ENCODE data around the gene OXGR1. TPM values are rescaled to one million over a fixed set of nuclear protein-coding genes. Genes with fewer than 3 reads are reported as not detected.

Gene OXGR1
- total and polyA plus RNA-seq, 2 of the 4 experiments (the other 2 are of a cell fraction) = not detected

DNA sequence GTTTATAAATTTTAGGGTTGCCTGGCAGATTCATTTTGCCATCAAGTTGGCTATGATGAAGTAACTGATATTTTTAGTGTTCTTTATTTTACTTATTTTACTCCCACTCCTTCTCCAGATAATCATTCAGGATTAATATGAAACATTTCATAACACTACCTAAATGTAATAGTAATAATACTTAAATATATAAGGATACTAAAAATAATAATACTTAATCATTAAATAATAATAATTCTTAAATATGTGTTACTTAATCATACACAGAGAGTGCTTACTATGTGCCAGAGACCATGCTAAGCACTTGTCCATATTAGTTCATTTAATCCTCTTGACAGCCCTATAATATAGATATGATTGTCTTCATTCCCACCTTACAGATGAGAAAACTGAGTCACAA is 23.0 kb upstream of the OXGR1 start:
- no peak overlapping the region for H3K4ac ChIP-seq (ENCODE audit: low read depth, low read length)
- dilution Hi-C loops (cut with HindIII; ENCODE audit: low sequenced_read_pairs, unreplicated experiment) = no loop called here
- H3K4me3 ChIP-seq (ENCODE audit: insufficient read depth, low read depth, low read length) = no peak overlapping the region

More for the DNA sequence above, 23.0 kb upstream of the OXGR1 start:
- intact Hi-C loops (cut with micrococcal nuclease) = loop anchor here (5.0 kb wide), 2 partner anchors 205 to 640 kb away; partner anchors contain the start of gene MBNL2
- TF ChIP-seq MXI1 (IDR thresholded peaks at IDR 0.05; ENCODE audit: borderline replicate concordance, low read depth, low read length) (no peak), SMC3 (IDR thresholded peaks at IDR 0.05; ENCODE audit: low read depth, low read length) (no peak), NFE2L2 (IDR thresholded peaks at IDR 0.05; ENCODE audit: low read depth, low read length) (no peak), RFX5 (IDR thresholded peaks at IDR 0.05; ENCODE audit: low read depth, low read length) (no peak), MAFK (IDR thresholded peaks at IDR 0.05; ENCODE audit: low read depth, low read length) (no peak), CEBPB (IDR thresholded peaks at IDR 0.05; ENCODE audit: low read depth, low read length) (no peak), USF2 (IDR thresholded peaks at IDR 0.05; ENCODE audit: low read depth, low read length) (no peak), RCOR1 (IDR thresholded peaks at IDR 0.05; ENCODE audit: insufficient replicate concordance, low read length) (no peak), POLR2A (IDR thresholded peaks at IDR 0.05; ENCODE audit: low read depth, low read length) (no peak), CHD1 (IDR thresholded peaks at IDR 0.05; ENCODE audit: low read depth, low read length) (no peak), BHLHE40 (IDR thresholded peaks at IDR 0.05; ENCODE audit: low read depth, low read length) (no peak), FOS (IDR thresholded peaks at IDR 0.05; ENCODE audit: low read depth, low read length) (no peak), MAZ (IDR thresholded peaks at IDR 0.05; ENCODE audit: borderline replicate concordance, low read depth, low read length) (no peak), CTCF (conservative IDR thresholded peaks at IDR 0.05; ENCODE audit: low read depth, low read length) (no peak), RAD21 (IDR thresholded peaks at IDR 0.05; ENCODE audit: low read length) (no peak)
- TF ChIP-seq, protein P1, sequence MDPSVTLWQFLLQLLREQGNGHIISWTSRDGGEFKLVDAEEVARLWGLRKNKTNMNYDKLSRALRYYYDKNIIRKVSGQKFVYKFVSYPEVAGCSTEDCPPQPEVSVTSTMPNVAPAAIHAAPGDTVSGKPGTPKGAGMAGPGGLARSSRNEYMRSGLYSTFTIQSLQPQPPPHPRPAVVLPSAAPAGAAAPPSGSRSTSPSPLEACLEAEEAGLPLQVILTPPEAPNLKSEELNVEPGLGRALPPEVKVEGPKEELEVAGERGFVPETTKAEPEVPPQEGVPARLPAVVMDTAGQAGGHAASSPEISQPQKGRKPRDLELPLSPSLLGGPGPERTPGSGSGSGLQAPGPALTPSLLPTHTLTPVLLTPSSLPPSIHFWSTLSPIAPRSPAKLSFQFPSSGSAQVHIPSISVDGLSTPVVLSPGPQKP (IDR thresholded peaks at IDR 0.05; ENCODE audit: borderline replicate concordance, low read depth, low read length) = no peak
- no peak overlapping the region for H4K8ac ChIP-seq (ENCODE audit: low read depth in 2 of 2, low read length in 2 of 2)
- POLR2A ChIA-PET (ENCODE audit: unreplicated experiment) = no interaction called here
- no peak overlapping the region for H3K23ac ChIP-seq (ENCODE audit: low read depth, low read length)
- DNase-seq (no peak), ATAC-seq (ENCODE audit: low read depth) (no peak)
- no peak overlapping the region for H3K56ac ChIP-seq (ENCODE audit: extremely low read depth, insufficient read depth, low read length)
- peaks cover 2% of the 10 kb centered on the region; the same call in 1 of the 2 replicates for H3K4me1 ChIP-seq (ENCODE audit: control insufficient read depth, insufficient read depth, low read length)
- no peak overlapping the region for H4K91ac ChIP-seq (ENCODE audit: insufficient read depth, low read depth, low read length)
- H4K5ac ChIP-seq (ENCODE audit: low read depth, low read length) = no peak overlapping the region
- no TSS peak for BruUV-seq (replicated peaks)
- no peak overlapping the region for H2AFZ ChIP-seq (replicated peaks; ENCODE audit: low read length, poor library complexity)
- no peak overlapping the region for H2AK5ac ChIP-seq (ENCODE audit: low read depth, low read length)
- peaks cover 19% of the 10 kb centered on the region for H3K27me3 ChIP-seq (ENCODE audit: control insufficient read depth, insufficient read depth, low read length)
- no peak overlapping the region for H3K14ac ChIP-seq (replicated peaks; ENCODE audit: low read depth, low read length)
- H3K9me3 ChIP-seq (ENCODE audit: control insufficient read depth, insufficient read depth, low read length) = no peaks in the 10 kb centered on the region
- no peak overlapping the region for H2BK5ac ChIP-seq (ENCODE audit: low read depth, low read length, poor library complexity, severe bottlenecking)
- no peak overlapping the region for H2BK15ac ChIP-seq (ENCODE audit: low read depth, low read length)
- in situ Hi-C loops (cut with MboI; ENCODE audit: low sequenced_read_pairs) = loop anchor here (10.0 kb wide), 1 partner anchor 787 kb away; no protein-coding TSS in a partner anchor
- H4K20me1 ChIP-seq (ENCODE audit: insufficient read depth, low read length) = no peaks in the 10 kb centered on the region
- no peak overlapping the region for H3K9ac ChIP-seq (ENCODE audit: low read depth, low read length)
- no peak overlapping the region for H3K27ac ChIP-seq (ENCODE audit: insufficient read depth, low read length)
- H3K36me3 ChIP-seq (ENCODE audit: control insufficient read depth, insufficient read depth, low read length) = no peaks in the 10 kb centered on the region
- H3K9me1 ChIP-seq (ENCODE audit: insufficient read depth, low read length) = no peaks in the 10 kb centered on the region
- H2AK9ac ChIP-seq (replicated peaks; ENCODE audit: low read depth, low read length, poor library complexity) = no peak overlapping the region
- H3K79me1 ChIP-seq (ENCODE audit: low read depth in 1 of 2, low read length in 2 of 2) = no peaks in the 10 kb centered on the region
- no peak overlapping the region for H3K4me2 ChIP-seq (ENCODE audit: low read depth, low read length)
- CTCF ChIA-PET = interaction anchor here (1.0 to 2.0 kb wide), 4 partner anchors 8 to 431 kb away, joined by 3 to 9 read pairs (median 4); no protein-coding TSS in a partner anchor
- no peak overlapping the region for H2BK20ac ChIP-seq (ENCODE audit: low read depth, low read length)
- H3K18ac ChIP-seq (ENCODE audit: low read depth, low read length) = no peak overlapping the region
- H2BK120ac ChIP-seq (ENCODE audit: low read depth, low read length) = no peak overlapping the region
